Right ventricle myocardium superior (tissue), 1 donor: ENCODE results near the gene MRPL9. TPM values are rescaled to one million over a fixed set of nuclear protein-coding genes. Genes with fewer than 3 reads are reported as not detected.

Source experiments
- ATAC-seq: fragments of 200-7000 bp; cut with Tn5 transposase; one replicate; pipeline ENCODE4 v1.9.1; 2020; ENCODE audit warnings: mild to moderate bottlenecking; ENCODE audit not compliant: poor library complexity
- DNase-seq: peaks from one replicate; pipeline ENCODE4 v3.0.0-alpha.2; 2020
- intact Hi-C: fragments of 100-400 bp; cut with DNase I; formaldehyde crosslinking; loops from one replicate; pipeline ENCODE4 v1.11.2; 2022
- total RNA-seq: library from RNA; stranded (reverse); fragmentation: NEBNext Ultra II Directional; extraction: Animal tissue kit (Norgen Biotek cat#: 25700); gene quantifications from one replicate; pipeline ENCODE4 v1.2.1, GENCODE V29; 2021
- donor health status: DM: no; HTN: yes; CAD: no; lungs with severe emphysema.

MRPL9 gene
- total RNA-seq, 1 donor from 2014 or later: 45.0 TPM

DNA sequence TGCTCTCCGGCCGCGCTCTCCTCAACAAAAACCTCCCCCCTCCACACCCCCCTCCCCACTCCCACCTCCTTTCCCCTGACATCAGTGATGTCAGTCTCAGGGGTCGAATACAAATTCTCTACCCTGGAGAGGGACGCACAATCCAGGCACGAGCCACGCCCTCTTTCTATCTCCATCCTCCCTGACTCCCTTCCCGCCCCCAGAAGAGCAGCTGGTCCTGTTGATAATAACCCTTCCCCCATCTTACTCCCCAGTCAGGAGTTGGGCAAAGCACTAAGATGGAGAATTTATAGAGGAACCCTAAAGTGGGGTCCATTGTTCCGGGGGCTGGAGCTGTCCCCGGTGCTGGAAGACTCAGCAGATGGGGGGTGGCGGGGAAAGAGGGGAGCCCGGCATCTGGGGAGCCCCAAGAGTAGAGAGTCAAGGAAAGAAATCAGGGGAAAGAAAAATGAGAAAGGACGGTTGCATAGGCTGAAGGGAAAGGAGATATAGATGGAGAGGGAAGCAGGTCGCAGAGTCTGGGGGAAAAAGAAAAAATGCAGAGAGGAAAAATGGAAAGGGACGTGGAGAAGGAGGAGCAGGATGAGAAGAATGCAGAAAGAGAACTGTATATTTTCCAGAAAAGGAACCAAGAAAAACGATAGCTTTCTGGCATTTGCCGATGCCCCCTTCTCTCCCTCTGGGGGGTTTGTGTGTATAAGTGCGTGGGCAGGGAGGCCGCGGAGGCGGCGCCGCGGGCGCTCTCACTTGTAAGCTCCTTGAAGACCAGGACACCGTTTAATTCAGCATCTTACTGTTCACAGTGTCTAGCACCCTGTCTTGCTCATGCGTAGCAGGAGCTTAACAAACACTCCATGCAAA, 46.3 kb downstream of the MRPL9 start, which contains the start of gene CELF3:
TSS of gene CELF3 (minus strand) at position 33 of the 861 bp plus-strand sequence. CDS start 783 bp downstream, outside the sequence.
- intact Hi-C loops: no loop called here
- ATAC-seq (no peak), DNase-seq (no peak)

DNA sequence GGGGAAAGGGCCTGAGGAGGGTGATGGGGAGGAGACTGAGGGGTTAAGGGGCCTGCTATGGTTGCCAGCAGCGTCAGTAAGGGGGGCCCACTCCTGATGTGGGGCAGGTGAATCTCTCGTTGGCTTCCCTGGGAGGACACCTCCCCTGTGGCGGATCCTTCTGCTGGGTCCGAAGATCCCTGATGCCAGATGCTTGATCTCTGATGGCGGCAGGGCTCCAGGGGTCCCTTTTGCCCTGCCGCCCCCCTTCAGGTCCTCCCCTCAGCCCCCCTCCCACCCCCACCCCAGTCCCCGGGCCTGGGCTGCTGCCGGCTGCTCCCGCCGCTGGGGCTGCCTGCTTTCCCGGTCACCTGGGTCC, 46.9 kb downstream of the MRPL9 start:
- intact Hi-C loops: no loop called here
- DNase-seq (no peak), ATAC-seq (no peak)

DNA sequence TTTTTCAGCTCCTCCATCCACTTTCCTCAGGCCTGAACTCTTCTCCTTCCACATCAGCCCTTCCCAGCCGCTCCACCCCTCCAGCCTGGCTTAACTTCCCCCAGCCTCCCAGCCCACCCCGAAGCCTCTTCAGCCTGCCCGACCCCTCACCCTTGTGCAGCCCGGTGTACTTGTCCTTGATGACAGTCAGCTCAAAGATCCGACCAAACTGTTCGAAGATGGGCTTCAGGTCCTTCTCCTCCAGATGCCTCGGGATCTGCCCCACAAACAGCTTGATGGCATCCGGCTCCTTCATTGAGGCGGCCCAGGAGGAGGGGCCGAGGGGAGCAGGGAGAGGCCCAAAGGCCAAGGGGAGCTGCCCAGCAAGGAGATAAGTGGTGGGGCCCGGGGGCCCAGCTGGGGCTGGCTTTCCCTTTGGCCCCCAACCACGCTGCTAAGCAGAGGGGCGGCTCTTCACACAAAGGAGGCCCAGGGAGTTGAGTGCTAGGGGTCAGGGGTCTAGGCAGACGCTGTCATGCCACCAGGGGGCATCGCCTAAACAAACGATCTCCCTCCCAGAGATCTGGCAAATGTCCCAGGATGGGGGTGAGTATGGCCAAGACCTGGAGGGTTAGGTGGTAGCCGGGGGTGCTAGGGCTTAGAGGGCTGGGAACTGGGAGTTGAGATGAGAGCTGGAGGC, 47.4 kb downstream of the MRPL9 start:
- ATAC-seq: no peak
- DNase-seq: no peak
- intact Hi-C loops: no loop called here

DNA sequence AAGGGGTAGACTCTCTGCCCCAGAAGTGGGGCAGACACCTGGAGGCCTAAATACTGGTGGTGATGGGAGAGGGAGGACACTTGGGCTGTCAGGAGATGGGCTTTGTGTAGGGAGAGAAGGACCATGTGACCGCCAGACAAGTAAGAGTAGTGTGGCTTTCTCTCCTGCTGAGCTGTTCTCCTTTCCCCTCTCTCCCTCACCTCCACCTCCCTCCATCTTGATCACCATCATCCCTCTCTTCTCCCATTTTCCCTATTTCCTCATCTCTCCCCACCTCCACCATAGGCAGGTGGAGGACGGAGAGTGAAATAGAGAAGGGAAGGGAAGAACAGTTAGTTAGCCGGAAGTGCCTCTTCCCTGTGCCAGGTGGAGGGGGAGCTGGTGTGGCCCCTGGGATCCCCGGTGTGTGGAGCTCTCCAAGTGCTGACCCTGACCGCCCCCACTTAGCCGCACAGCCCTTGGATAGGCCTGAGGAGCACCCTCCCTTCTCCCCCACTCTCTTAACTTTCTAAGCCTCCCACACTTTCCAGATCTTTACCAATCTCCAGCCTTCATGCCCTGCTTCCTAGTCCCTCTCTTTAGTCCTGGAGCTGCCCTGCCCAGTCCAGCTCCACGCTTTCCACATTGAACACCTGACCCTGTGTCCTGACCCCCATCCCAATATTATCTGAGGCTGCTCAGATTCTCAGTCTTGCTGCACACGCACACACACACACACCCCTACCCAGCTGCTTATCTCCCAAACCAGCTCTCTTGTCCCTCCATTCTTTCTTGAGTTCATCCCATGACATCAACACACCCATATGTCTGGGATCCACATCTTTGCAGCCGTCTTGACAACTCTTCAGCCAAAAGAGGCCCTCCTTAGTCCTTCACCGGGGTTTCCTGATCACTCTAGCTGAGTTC, 48.2 kb downstream of the MRPL9 start:
- DNase-seq (no peak), ATAC-seq (no peak)
- intact Hi-C loops: no loop called here

DNA sequence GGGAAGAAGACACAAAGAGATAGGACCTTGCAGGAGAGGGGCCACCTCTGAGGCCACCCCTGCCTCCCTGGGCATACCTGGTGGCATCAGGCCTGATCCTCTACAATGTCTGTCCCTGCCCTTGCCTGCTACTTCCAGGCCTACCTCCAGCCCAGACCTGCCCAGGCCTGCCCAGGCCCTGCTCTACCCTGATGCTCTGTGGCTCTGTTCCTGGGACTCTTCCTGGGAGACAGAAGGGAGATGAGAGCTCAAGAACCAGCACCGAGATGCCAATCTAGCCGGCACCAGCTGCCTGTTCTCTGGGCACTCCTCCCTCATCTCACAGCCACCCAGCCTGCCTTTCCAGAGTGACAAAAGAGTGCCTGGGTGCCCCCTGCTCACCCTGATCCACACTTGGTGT, 49.4 kb downstream of the MRPL9 start:
- DNase-seq: no peak
- intact Hi-C loops: no loop called here
- no peak for ATAC-seq

DNA sequence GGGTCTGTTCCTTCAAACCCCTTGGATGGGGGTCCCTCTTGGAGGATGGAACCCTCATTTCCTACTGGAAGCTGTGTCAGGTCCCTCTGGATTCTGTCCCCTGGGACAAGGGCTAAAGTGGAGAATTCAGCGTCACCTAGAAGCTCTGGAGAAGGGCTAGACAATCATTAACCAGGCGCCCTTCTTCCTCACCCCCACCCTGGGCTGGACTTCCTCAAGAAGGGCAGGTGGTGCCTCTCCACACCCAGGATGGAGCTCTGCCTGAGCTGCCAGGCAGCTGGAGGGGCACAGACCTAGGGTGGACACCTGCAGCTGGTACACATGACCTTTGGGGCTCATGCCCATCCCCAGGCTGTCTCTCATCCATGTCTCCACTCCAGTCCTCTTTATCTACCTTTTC, 50.3 kb downstream of the MRPL9 start:
- DNase-seq (no peak), ATAC-seq (no peak)
- intact Hi-C loops: no loop called here

DNA sequence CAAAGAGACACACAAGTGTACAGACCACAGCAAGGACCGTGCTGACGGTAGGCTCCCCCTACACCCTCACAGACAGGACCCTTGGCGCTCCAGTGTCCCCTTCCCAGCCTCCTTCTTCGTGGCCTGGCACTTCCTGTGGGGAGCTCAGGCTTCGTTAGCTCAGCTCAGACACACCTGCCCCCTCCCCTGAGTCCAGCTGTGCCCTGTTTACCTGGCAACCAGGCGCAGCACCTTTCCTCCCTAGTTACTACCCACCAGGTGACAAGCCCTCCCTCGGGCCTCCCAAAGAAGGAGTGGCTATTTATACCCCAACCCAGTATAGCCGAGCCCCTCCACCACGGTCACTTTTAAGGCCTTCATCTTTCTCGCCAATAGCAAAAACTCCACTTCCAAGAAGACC, 51.3 kb downstream of the MRPL9 start:
- intact Hi-C loops: no loop called here
- no peak for DNase-seq
- no peak for ATAC-seq

DNA sequence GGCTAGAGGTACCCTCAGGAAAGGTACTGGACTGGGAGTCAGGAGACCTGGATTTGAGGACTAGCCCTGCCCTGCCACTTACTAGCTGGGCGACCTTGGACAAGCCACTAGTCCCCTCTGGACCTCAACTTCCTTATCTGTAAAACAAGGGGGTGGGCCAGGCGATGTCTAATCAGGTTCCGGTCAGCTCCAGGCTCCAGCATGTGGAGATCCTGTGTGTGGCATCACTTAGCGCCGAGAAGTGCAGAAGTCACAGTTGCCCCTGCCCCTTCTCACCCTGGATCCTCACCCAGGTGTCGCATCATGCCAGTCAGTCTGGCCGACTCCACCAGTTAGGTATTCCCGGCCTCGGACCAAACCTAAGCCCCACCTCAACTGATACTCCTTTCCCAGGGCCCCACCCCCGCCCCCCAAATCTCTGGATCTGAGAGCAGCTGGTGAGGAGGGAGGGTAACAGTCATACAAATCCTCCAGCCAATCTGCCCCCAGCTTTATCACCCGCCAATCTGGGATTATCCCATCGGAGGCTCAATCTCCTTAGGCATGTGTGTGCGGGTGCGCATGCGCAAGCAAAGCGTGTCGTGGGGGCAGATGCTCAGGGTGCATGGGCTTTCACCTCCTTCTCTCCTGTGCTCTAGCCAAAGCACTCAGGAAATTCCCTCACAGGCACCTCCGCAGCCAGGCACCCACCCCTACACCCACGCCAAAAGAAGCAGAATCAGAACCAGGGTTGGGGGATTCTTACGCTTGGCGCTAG, 52.1 kb downstream of the MRPL9 start:
- ATAC-seq: no peak
- no peak for DNase-seq
- intact Hi-C loops: no loop called here

DNA sequence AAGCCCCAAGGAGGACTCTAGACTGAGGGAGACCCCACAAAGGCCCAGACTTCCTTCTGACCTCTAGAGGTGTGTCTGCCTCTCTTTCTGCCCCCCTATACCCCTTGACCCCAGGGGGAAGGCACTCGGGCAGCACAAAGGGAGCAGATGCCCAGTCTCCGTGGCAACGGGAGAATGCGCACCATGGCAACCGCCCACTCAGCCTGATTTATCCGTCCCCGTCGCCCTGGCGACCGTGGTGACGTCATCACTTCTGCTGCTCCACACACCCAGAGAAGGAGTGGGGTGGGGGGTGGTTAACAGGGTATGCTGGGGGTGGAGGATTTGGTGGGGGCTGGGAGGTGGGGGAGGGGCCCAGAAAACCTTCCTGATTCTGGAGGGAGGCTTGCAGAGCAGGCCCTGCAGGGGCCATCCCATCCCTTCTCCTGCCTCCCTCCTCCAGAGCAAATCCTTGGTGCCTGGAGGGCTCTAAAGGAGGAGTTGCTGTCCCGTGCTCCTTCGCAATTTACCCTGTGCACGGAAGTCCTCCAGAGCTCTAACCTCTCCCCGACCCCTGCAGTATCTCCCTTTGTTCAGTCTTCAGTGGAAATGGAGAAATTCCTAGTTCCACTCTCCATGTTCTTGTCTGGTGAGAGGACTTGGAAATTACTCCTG, 53.0 kb downstream of the MRPL9 start:
- DNase-seq (no peak), ATAC-seq (no peak)
- intact Hi-C loops: no loop called here

Other genes with a start within 250 kb of the MRPL9 start
- gene TUFT1, start 223.2 kb downstream of the MRPL9 start, total RNA-seq: 3.4 TPM
- gene SNX27, start 151.4 kb downstream of the MRPL9 start, total RNA-seq: 30.4 TPM
- gene CELF3, start 46.7 kb downstream of the MRPL9 start, total RNA-seq: not detected
- gene RIIAD1, start 42.0 kb downstream of the MRPL9 start, total RNA-seq: 8.3 TPM
- 4.5 TPM for gene TDRKH, start 27.0 kb upstream of the MRPL9 start, total RNA-seq
- 0.78 TPM for gene LINGO4, start 41.9 kb upstream of the MRPL9 start, total RNA-seq
- 15.4 TPM for gene RORC, start 68.3 kb upstream of the MRPL9 start, total RNA-seq
- gene C2CD4D, start 76.3 kb upstream of the MRPL9 start, total RNA-seq: not detected
- not detected for gene THEM5, start 90.2 kb upstream of the MRPL9 start, total RNA-seq
- gene THEM4, start 146.0 kb upstream of the MRPL9 start, total RNA-seq: 17.0 TPM
- gene S100A10, start 230.4 kb upstream of the MRPL9 start, total RNA-seq: 230 TPM